HepG2 (cell line): ENCODE measurements around the gene PXDC1. TPM values are rescaled to one million over a fixed set of nuclear protein-coding genes. Genes with fewer than 3 reads are reported as not detected.
A peak's percentile ranks its signal among the peaks of the same experiment; 100 is the strongest.

Experiments
- ARID5B ChIP-seq: IDR thresholded peaks from 2 replicates; pipeline ENCODE4 v1.4.0; 2020; ENCODE audit warnings: mild to moderate bottlenecking, missing genetic modification reagents
- ATRX ChIP-seq: sonication (generic); formaldehyde crosslinking; IDR thresholded peaks from 2 replicates; pipeline ENCODE4 v1.4.0; 2020; ENCODE audit warnings: missing genetic modification reagents, borderline replicate concordance
- CBX5 ChIP-seq: sonication (generic); formaldehyde crosslinking; IDR thresholded peaks from 2 replicates; pipeline ENCODE4 v1.4.0; 2020; ENCODE audit warnings: missing genetic modification reagents, borderline replicate concordance
- CENPT ChIP-seq: sonication (generic); formaldehyde crosslinking; IDR thresholded peaks from 2 replicates; pipeline ENCODE4 v1.8.0; 2022; ENCODE audit warnings: low read depth, mild to moderate bottlenecking, moderate library complexity, missing genetic modification reagents
- DNMT3B ChIP-seq: conservative IDR thresholded peaks from 2 replicates; pipeline ENCODE4 v1.6.1; 2016; ENCODE audit warnings: missing biosample characterization, control low read depth
- HDAC2 ChIP-seq: sonication (generic); formaldehyde crosslinking; IDR thresholded peaks from 2 replicates; pipeline ENCODE4 v1.4.0; 2020; ENCODE audit warnings: missing genetic modification reagents
- SATB2 ChIP-seq: sonication (generic); formaldehyde crosslinking; IDR thresholded peaks from 2 replicates; pipeline ENCODE4 v1.5.0; 2020; ENCODE audit warnings: missing genetic modification reagents
- SNAPC2 ChIP-seq: sonication (generic); formaldehyde crosslinking; IDR thresholded peaks from 2 replicates; pipeline ENCODE4 v1.8.1; 2022; ENCODE audit warnings: mild to moderate bottlenecking, missing genetic modification reagents
- SYNCRIP ChIP-seq: fragments of 200-400 bp; formaldehyde crosslinking; IDR thresholded peaks from 2 replicates; pipeline ENCODE4 v1.6.1; 2018; ENCODE audit warnings: mild to moderate bottlenecking, low read depth, low read length; ENCODE audit not compliant: insufficient read depth
- TGIF2 ChIP-seq: IDR thresholded peaks from 2 replicates; pipeline ENCODE4 v1.6.1; 2016; ENCODE audit warnings: control low read depth, missing compliant biosample characterization
- ZFP36L2 ChIP-seq: sonication (generic); formaldehyde crosslinking; IDR thresholded peaks from 2 replicates; pipeline ENCODE4 v1.4.0; 2020; ENCODE audit warnings: missing genetic modification reagents
- ZNF326 ChIP-seq: sonication (generic); formaldehyde crosslinking; IDR thresholded peaks from 2 replicates; pipeline ENCODE4 v1.4.0; 2020; ENCODE audit warnings: missing genetic modification reagents, borderline replicate concordance
- ZNF550 ChIP-seq: sonication (generic); formaldehyde crosslinking; IDR thresholded peaks from 2 replicates; pipeline ENCODE4 v1.4.0; 2020; ENCODE audit warnings: mild to moderate bottlenecking, missing genetic modification reagents, borderline replicate concordance
- ZNF670 ChIP-seq: sonication (generic); formaldehyde crosslinking; IDR thresholded peaks from 2 replicates; pipeline ENCODE4 v1.8.0; 2022; ENCODE audit warnings: mild to moderate bottlenecking, missing genetic modification reagents, borderline replicate concordance
- ZNF772 ChIP-seq: sonication (generic); formaldehyde crosslinking; IDR thresholded peaks from 2 replicates; pipeline ENCODE4 v1.5.0; 2020; ENCODE audit warnings: mild to moderate bottlenecking, missing genetic modification reagents
- ZNF780A ChIP-seq: sonication (generic); formaldehyde crosslinking; IDR thresholded peaks from 2 replicates; pipeline ENCODE4 v1.8.0; 2022; ENCODE audit warnings: mild to moderate bottlenecking, missing genetic modification reagents, moderate library complexity
- ZNF841 ChIP-seq: sonication (generic); formaldehyde crosslinking; IDR thresholded peaks from 2 replicates; pipeline ENCODE4 v1.8.1; 2023; ENCODE audit warnings: missing genetic modification reagents, borderline replicate concordance
- ZNF891 ChIP-seq: sonication (generic); formaldehyde crosslinking; IDR thresholded peaks from 2 replicates; pipeline ENCODE4 v1.5.0; 2020; ENCODE audit warnings: mild to moderate bottlenecking, missing genetic modification reagents
- ZZZ3 ChIP-seq: sonication (generic); formaldehyde crosslinking; IDR thresholded peaks from 2 replicates; pipeline ENCODE4 v1.4.0; 2020; ENCODE audit warnings: missing genetic modification reagents, mild to moderate bottlenecking, borderline replicate concordance
- polyA plus RNA-seq, 8 experiments: library from polyadenylated mRNA; depleted of rRNA in 3 of 8; stranded (reverse) in 7 of 8; unstranded in 1 of 8; fragments of >200 nt; fragmentation: Illumina TruSeq in 4 of 8; extraction: Trizol in 4 of 8; gene quantifications; 2 replicates each; pipeline versions ENCODE4 v1.2.1 to v1.2.3, GENCODE V29; 2011 to 2016; ENCODE audit warnings: low read depth in 4 of 8, missing spikeins in 1 of 8, mixed read lengths in 1 of 8; ENCODE audit not compliant: insufficient read depth in 1 of 8
- total RNA-seq, 5 experiments: library from RNA; depleted of rRNA; stranded (reverse); fragments of >200 nt; fragmentation: Illumina TruSeq; extraction: Trizol; gene quantifications; 2 replicates each; pipeline ENCODE4 v1.2.3, GENCODE V29; 2016; ENCODE audit warnings: low read depth in 1 of 5
- TF ChIP-seq, protein P1 (sequence below): sonication (generic); formaldehyde crosslinking; IDR thresholded peaks from 2 replicates; pipeline ENCODE4 v1.5.0; 2020; ENCODE audit warnings: missing genetic modification reagents
- TF ChIP-seq, protein P2 (sequence below): sonication (generic); formaldehyde crosslinking; IDR thresholded peaks from 2 replicates; pipeline ENCODE4 v1.5.0; 2020; ENCODE audit warnings: mild to moderate bottlenecking, missing genetic modification reagents, moderate library complexity

PXDC1 gene
- total and polyA plus RNA-seq, 2 of the 13 experiments (the other 11 are each of a cell fraction or from before 2014, with no cell fraction given) = 32.4 to 34.7 TPM

- TF ChIP-seq ZNF772 (CRISPR knock-in tag) = peak; percentile 51; the same call in 1 of the 2 replicates
- TF ChIP-seq, protein P1, sequence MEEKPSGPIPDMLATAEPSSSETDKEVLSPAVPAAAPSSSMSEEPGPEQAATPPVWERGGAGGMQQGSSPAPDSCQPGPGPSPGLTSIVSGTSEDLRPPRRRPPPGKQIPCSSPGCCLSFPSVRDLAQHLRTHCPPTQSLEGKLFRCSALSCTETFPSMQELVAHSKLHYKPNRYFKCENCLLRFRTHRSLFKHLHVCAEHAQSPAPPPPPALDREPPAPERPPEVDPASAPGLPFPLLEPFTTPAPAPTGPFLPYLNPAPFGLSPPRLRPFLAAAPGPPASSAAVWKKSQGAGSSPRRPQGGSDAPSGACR (CRISPR knock-in tag) = no peak
- TF ChIP-seq, protein P2, sequence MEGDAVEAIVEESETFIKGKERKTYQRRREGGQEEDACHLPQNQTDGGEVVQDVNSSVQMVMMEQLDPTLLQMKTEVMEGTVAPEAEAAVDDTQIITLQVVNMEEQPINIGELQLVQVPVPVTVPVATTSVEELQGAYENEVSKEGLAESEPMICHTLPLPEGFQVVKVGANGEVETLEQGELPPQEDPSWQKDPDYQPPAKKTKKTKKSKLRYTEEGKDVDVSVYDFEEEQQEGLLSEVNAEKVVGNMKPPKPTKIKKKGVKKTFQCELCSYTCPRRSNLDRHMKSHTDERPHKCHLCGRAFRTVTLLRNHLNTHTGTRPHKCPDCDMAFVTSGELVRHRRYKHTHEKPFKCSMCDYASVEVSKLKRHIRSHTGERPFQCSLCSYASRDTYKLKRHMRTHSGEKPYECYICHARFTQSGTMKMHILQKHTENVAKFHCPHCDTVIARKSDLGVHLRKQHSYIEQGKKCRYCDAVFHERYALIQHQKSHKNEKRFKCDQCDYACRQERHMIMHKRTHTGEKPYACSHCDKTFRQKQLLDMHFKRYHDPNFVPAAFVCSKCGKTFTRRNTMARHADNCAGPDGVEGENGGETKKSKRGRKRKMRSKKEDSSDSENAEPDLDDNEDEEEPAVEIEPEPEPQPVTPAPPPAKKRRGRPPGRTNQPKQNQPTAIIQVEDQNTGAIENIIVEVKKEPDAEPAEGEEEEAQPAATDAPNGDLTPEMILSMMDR (CRISPR knock-in tag) = peak; percentile 98
- TF ChIP-seq ZZZ3 (CRISPR knock-in tag) = 0 out of 2 replicates have a peak, but pooled peaks have one; percentile 36
- no peak for TF ChIP-seq ZNF326 (CRISPR knock-in tag)
- TF ChIP-seq ZNF780A = no peak
- no peak for TF ChIP-seq ATRX
- TF ChIP-seq ZNF550 (CRISPR knock-in tag) = no peak
- TF ChIP-seq ARID5B (CRISPR knock-in tag) = peak; percentile 41; the same call in 1 of the 2 replicates
- TF ChIP-seq CENPT (CRISPR knock-in tag) = no peak
- peak; percentile 57; the same call in 1 of the 2 replicates for TF ChIP-seq HDAC2 (CRISPR knock-in tag)
- TF ChIP-seq CBX5 (CRISPR knock-in tag) = peak; percentile 69; the same call in 1 of the 2 replicates
- no peak for TF ChIP-seq DNMT3B
- TF ChIP-seq ZNF841 (CRISPR knock-in tag) = no peak
- no peak for TF ChIP-seq ZFP36L2 (CRISPR knock-in tag)
- peak; percentile 98 for TF ChIP-seq TGIF2 (CRISPR knock-in tag)
- no peak for TF ChIP-seq SYNCRIP
- peak; percentile 66 for TF ChIP-seq ZNF891 (CRISPR knock-in tag)
- TF ChIP-seq ZNF670 (CRISPR knock-in tag) = no peak
- TF ChIP-seq SATB2 (CRISPR knock-in tag) = no peak
- TF ChIP-seq SNAPC2 (CRISPR knock-in tag) = no peak
Measured at GRCh38 chr6:3748208-3749066, 3.1 kb downstream of the PXDC1 start (continued).
